K562 (cell line): ENCODE results near the gene FSTL4. TPM values are rescaled to one million over a fixed set of nuclear protein-coding genes. Genes with fewer than 3 reads are reported as not detected.

Experiments used
- BACH1 ChIP-seq: fragments of 200-800 bp; sonication (Bioruptor generic); IDR thresholded peaks from 2 replicates; pipeline ENCODE4 v1.6.1; 2016; ENCODE audit warnings: missing genetic modification characterization, missing compliant biosample characterization
- GTF2A2 ChIP-seq: IDR thresholded peaks from 2 replicates; pipeline ENCODE4 v1.6.1; 2016; ENCODE audit warnings: mild to moderate bottlenecking, missing genetic modification characterization, missing compliant biosample characterization
- HDAC8 ChIP-seq: fragments of 450-650 bp; IDR thresholded peaks from 2 replicates; pipeline ENCODE4 v1.6.1; 2016; ENCODE audit warnings: mild to moderate bottlenecking, missing genetic modification characterization, moderate library complexity, missing compliant biosample characterization
- HOXB6 ChIP-seq: fragments of 250-450 bp; sonication (Bioruptor Pico); IDR thresholded peaks from 2 replicates; pipeline ENCODE4 v1.5.1; 2022; ENCODE audit warnings: mild to moderate bottlenecking, borderline replicate concordance
- POLR2A ChIP-seq: fragments of 450-650 bp; conservative IDR thresholded peaks from 2 replicates; pipeline ENCODE4 v1.6.1; 2016
- RBM25 ChIP-seq: fragments of 200-400 bp; formaldehyde crosslinking; IDR thresholded peaks from 2 replicates; pipeline ENCODE4 v1.6.1; 2018; ENCODE audit warnings: low read length, low read depth, moderate library complexity; ENCODE audit not compliant: severe bottlenecking
- TAF7 ChIP-seq: fragments of 450-650 bp; IDR thresholded peaks from 2 replicates; pipeline ENCODE4 v1.6.1; 2016; ENCODE audit warnings: missing genetic modification characterization, missing compliant biosample characterization
- ZKSCAN1 ChIP-seq: fragments of 150-350 bp; IDR thresholded peaks from 2 replicates; pipeline ENCODE4 v1.6.1; 2016; ENCODE audit warnings: low read depth, low read length
- ZNF23 ChIP-seq: fragments of 250-450 bp; sonication (Bioruptor Pico); IDR thresholded peaks from 2 replicates; pipeline ENCODE4 v1.4.0; 2020; ENCODE audit warnings: mild to moderate bottlenecking
- ZNF589 ChIP-seq: fragments of 200-800 bp; sonication (Bioruptor generic); IDR thresholded peaks from 2 replicates; pipeline ENCODE4 v1.6.1; 2016; ENCODE audit warnings: low read depth, missing genetic modification characterization, missing compliant biosample characterization
- polyA plus RNA-seq, 8 experiments: library from polyadenylated mRNA; depleted of rRNA in 4 of 8; stranded (reverse) in 5 of 8; unstranded in 3 of 8; fragments of >200 nt; fragmentation: Nextera tagmentation in 2 of 8; fragmentation: Illumina TruSeq in 1 of 8; extraction: Ambion mirVana in 2 of 8; extraction: Trizol in 1 of 8; gene quantifications; 2 replicates each; pipeline versions ENCODE4 v1.2.1 to v1.2.3, GENCODE V29; 2011 to 2014; ENCODE audit warnings: inconsistent platforms in 1 of 8, missing spikeins in 1 of 8
- total RNA-seq, 7 experiments: library from RNA; depleted of rRNA in 6 of 7; stranded (reverse); fragments of >200 nt in 6 of 7; fragmentation: Illumina TruSeq in 2 of 7; extraction: Trizol in 2 of 7; gene quantifications; 2 replicates each; pipeline versions ENCODE4 v1.2.1 to v1.2.3, GENCODE V29; 2011 to 2021; ENCODE audit warnings: low replicate concordance in 1 of 7
- TF ChIP-seq, protein P1 (sequence below): fragments of 450-650 bp; IDR thresholded peaks from 2 replicates; pipeline ENCODE4 v1.6.1; 2016; ENCODE audit warnings: mild to moderate bottlenecking
- TF ChIP-seq, protein P2 (sequence below): conservative IDR thresholded peaks from 2 replicates; pipeline ENCODE4 v1.6.1; 2011; ENCODE audit warnings: low read depth, mild to moderate bottlenecking, low read length; ENCODE audit not compliant: control insufficient read depth
- TF ChIP-seq, protein P3 (sequence below), 2 experiments: fragments of 450-650 bp; IDR thresholded peaks; 2 replicates each; pipeline ENCODE4 v1.6.1; 2018; ENCODE audit warnings: mild to moderate bottlenecking in 2 of 2, low read depth in 1 of 2; ENCODE audit not compliant: partially characterized antibody in 2 of 2
- TF ChIP-seq, protein P4 (sequence below): fragments of 450-650 bp; conservative IDR thresholded peaks from 2 replicates; pipeline ENCODE4 v1.6.1; 2016; ENCODE audit warnings: missing genetic modification characterization, low read depth, mild to moderate bottlenecking, control low read depth, missing compliant biosample characterization
- TF ChIP-seq, protein P5 (sequence below): fragments of 250-450 bp; sonication (Bioruptor Pico); IDR thresholded peaks from 2 replicates; pipeline ENCODE4 v1.5.0; 2021; ENCODE audit warnings: mild to moderate bottlenecking, moderate library complexity

The FSTL4 gene
- total and polyA plus RNA-seq, 9 of the 15 experiments (the other 6 are each of a cell fraction or from before 2014, with no cell fraction given): 0.08 to 0.18 (median 0.10) TPM; not detected in 5

DNA sequence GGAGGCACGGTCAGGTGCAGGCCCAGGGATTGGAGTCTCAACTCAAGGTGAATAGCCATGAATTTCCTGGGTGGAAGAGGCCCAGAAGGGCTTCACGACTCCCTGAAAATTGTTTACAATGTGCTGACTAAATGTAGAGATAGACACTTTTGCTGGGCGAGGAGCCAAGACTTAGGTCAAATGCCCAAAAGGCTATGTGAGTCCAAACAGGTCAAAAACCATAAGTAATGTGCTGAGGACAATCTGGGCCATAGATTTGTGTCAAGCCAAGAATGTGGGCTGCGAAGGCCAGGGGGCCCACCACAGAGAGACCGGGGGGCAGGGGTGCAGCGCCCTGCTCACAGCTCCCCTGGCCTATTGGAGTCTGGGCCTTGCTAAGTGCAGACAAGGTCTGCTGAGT lies 362.7 kb downstream of the FSTL4 start (continued):
- TF ChIP-seq, protein P1, sequence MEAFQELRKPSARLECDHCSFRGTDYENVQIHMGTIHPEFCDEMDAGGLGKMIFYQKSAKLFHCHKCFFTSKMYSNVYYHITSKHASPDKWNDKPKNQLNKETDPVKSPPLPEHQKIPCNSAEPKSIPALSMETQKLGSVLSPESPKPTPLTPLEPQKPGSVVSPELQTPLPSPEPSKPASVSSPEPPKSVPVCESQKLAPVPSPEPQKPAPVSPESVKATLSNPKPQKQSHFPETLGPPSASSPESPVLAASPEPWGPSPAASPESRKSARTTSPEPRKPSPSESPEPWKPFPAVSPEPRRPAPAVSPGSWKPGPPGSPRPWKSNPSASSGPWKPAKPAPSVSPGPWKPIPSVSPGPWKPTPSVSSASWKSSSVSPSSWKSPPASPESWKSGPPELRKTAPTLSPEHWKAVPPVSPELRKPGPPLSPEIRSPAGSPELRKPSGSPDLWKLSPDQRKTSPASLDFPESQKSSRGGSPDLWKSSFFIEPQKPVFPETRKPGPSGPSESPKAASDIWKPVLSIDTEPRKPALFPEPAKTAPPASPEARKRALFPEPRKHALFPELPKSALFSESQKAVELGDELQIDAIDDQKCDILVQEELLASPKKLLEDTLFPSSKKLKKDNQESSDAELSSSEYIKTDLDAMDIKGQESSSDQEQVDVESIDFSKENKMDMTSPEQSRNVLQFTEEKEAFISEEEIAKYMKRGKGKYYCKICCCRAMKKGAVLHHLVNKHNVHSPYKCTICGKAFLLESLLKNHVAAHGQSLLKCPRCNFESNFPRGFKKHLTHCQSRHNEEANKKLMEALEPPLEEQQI: no peak
- TF ChIP-seq POLR2A (no peak), ZKSCAN1 (no peak), ZNF589 (CRISPR knock-in tag) (no peak), ZNF23 (no peak), HOXB6 (CRISPR knock-in tag) (no peak), GTF2A2 (tag) (no peak), TAF7 (tag) (no peak), BACH1 (no peak), HDAC8 (no peak), RBM25 (no peak)
- TF ChIP-seq, protein P2, sequence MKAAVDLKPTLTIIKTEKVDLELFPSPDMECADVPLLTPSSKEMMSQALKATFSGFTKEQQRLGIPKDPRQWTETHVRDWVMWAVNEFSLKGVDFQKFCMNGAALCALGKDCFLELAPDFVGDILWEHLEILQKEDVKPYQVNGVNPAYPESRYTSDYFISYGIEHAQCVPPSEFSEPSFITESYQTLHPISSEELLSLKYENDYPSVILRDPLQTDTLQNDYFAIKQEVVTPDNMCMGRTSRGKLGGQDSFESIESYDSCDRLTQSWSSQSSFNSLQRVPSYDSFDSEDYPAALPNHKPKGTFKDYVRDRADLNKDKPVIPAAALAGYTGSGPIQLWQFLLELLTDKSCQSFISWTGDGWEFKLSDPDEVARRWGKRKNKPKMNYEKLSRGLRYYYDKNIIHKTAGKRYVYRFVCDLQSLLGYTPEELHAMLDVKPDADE: no peak
- TF ChIP-seq, protein P3, sequence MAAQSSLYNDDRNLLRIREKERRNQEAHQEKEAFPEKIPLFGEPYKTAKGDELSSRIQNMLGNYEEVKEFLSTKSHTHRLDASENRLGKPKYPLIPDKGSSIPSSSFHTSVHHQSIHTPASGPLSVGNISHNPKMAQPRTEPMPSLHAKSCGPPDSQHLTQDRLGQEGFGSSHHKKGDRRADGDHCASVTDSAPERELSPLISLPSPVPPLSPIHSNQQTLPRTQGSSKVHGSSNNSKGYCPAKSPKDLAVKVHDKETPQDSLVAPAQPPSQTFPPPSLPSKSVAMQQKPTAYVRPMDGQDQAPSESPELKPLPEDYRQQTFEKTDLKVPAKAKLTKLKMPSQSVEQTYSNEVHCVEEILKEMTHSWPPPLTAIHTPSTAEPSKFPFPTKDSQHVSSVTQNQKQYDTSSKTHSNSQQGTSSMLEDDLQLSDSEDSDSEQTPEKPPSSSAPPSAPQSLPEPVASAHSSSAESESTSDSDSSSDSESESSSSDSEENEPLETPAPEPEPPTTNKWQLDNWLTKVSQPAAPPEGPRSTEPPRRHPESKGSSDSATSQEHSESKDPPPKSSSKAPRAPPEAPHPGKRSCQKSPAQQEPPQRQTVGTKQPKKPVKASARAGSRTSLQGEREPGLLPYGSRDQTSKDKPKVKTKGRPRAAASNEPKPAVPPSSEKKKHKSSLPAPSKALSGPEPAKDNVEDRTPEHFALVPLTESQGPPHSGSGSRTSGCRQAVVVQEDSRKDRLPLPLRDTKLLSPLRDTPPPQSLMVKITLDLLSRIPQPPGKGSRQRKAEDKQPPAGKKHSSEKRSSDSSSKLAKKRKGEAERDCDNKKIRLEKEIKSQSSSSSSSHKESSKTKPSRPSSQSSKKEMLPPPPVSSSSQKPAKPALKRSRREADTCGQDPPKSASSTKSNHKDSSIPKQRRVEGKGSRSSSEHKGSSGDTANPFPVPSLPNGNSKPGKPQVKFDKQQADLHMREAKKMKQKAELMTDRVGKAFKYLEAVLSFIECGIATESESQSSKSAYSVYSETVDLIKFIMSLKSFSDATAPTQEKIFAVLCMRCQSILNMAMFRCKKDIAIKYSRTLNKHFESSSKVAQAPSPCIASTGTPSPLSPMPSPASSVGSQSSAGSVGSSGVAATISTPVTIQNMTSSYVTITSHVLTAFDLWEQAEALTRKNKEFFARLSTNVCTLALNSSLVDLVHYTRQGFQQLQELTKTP (IDR thresholded peaks at IDR 0.05; ENCODE audit: low read depth in 1 of 2, partially characterized antibody in 2 of 2): no peak
- TF ChIP-seq, protein P4, sequence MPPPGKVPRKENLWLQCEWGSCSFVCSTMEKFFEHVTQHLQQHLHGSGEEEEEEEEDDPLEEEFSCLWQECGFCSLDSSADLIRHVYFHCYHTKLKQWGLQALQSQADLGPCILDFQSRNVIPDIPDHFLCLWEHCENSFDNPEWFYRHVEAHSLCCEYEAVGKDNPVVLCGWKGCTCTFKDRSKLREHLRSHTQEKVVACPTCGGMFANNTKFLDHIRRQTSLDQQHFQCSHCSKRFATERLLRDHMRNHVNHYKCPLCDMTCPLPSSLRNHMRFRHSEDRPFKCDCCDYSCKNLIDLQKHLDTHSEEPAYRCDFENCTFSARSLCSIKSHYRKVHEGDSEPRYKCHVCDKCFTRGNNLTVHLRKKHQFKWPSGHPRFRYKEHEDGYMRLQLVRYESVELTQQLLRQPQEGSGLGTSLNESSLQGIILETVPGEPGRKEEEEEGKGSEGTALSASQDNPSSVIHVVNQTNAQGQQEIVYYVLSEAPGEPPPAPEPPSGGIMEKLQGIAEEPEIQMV (tag): no peak
- TF ChIP-seq, protein P5, sequence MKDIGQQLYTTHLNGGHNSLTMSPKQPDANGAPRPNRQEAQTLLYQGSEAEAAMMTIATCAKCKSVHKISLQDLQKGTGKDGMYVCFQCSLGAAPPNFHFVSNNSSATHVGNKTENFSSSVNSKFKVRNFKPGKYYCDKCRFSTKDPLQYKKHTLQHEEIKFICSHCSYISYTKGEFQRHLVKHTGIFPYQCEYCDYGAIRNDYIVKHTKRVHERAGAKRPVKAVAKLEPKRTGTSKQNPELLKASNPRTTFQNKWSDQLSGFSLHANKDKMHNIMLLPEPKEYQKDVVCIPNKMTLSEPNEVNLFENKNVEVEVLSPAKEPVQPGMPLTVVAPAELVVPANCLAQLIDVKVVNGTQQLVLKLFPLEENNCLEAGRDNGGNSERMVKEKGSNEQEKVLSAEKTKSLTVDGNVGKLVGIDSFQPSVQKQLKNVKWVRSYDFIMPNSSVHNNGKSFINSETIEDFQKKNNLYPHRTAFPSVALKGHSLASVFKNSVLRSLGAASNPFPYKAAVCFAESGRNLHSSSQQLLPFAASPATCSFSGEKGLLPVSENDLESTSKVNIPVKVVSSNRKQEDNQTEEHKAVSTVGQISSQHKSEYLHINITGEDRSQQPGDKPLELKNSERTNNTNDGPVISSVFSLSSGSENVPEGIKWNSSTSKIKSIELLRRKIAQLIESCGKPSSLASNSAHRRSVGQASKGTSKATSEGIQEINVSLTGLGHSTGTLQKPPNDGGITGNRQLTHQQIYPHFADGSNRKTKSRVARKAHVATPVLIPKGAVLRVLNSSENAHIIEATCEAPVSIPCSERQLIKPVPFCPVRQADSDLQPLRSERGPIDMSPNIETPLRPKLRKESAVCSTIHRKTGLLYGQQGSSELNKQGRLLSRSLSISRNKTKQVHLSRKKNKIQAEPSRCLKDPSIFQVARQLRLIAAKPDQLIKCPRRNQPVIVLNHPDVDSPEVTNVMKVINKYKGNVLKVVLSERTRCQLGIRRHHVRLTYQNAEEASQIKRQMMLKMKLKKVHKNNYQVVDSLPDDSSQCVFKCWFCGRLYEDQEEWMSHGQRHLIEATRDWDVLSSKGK (CRISPR knock-in tag): no peak
